PC-3 (cell line): Measurements from ENCODE around the gene KCNQ5. TPM values are rescaled to one million over a fixed set of nuclear protein-coding genes. Genes with fewer than 3 reads are reported as not detected.
A peak's percentile ranks its signal among the peaks of the same experiment; 100 is the strongest.

Experiments
- ATAC-seq: fragments of 200-7000 bp; cut with Tn5 transposase; 2 replicates; pipeline ENCODE4 v1.9.1; 2020; ENCODE audit warnings: mild to moderate bottlenecking, moderate library complexity
- BruUV-seq: library from RNA; stranded (reverse); fragments of 400-500 nt; replicated peaks from 2 replicates; lab custom pipeline; 2021; lab: Mats Ljungman, UMichigan
- CTCF ChIA-PET: fragments of 300-600 bp; sonication (Branson Sonifier 250); formaldehyde crosslinking; loops from one replicate; lab custom pipeline; 2022; ENCODE audit warnings: antibody characterized with exemption; lab: Charles Lee
- POLR2A ChIA-PET: fragments of 300-600 bp; sonication (Branson Sonifier 250); formaldehyde crosslinking; loops from one replicate; lab custom pipeline; 2022; ENCODE audit warnings: antibody characterized with exemption; ENCODE audit not compliant: unreplicated experiment; lab: Charles Lee
- DNase-seq: peaks from one replicate; pipeline ENCODE4 v3.0.0-alpha.2; 2015
- H2AFZ ChIP-seq: fragments of 300-600 bp; sonication (generic); 2 replicates; pipeline ENCODE4 v1.6.0; 2016; ENCODE audit warnings: antibody characterized with exemption, low read length
- H3F3A ChIP-seq: fragments of 300-600 bp; sonication (generic); one replicate; pipeline ENCODE4 v1.6.0; 2017; ENCODE audit warnings: antibody characterized with exemption, low read length, control low read depth, mild to moderate bottlenecking; ENCODE audit not compliant: unreplicated experiment
- H3K27ac ChIP-seq: fragments of 300-600 bp; sonication (generic); 2 replicates; pipeline ENCODE4 v1.5.1; 2016; ENCODE audit warnings: mild to moderate bottlenecking, low read length
- H3K27me3 ChIP-seq: fragments of 300-600 bp; sonication (generic); 2 replicates; pipeline ENCODE4 v1.6.1; 2016; ENCODE audit warnings: low read length, mixed read lengths
- H3K36me3 ChIP-seq: fragments of 300-600 bp; sonication (generic); 2 replicates; pipeline ENCODE4 v1.6.1; 2016; ENCODE audit warnings: low read depth, mixed run types, low read length, mixed read lengths
- H3K4me1 ChIP-seq: fragments of 300-600 bp; sonication (generic); 2 replicates; pipeline ENCODE4 v1.5.1; 2016; ENCODE audit warnings: low read length; ENCODE audit not compliant: insufficient read depth
- H3K4me2 ChIP-seq: fragments of 300-600 bp; sonication (generic); 2 replicates; pipeline ENCODE4 v1.6.0; 2016; ENCODE audit warnings: low read length
- H3K4me3 ChIP-seq: fragments of 300-600 bp; sonication (generic); 2 replicates; pipeline ENCODE4 v1.5.1; 2016; ENCODE audit warnings: mild to moderate bottlenecking, low read length, mixed read lengths
- H3K79me2 ChIP-seq: fragments of 300-600 bp; sonication (generic); 2 replicates; pipeline ENCODE4 v1.6.1; 2017; ENCODE audit warnings: low read length, mixed read lengths
- H3K9ac ChIP-seq: fragments of 300-600 bp; sonication (generic); 2 replicates; pipeline ENCODE4 v1.6.0; 2016; ENCODE audit warnings: mild to moderate bottlenecking, low read length
- H3K9me2 ChIP-seq: fragments of 300-600 bp; sonication (generic); replicated peaks from 2 replicates; pipeline ENCODE4 v1.6.1; 2016; ENCODE audit warnings: mixed run types, low read length, mixed read lengths
- H3K9me3 ChIP-seq: fragments of 300-600 bp; sonication (generic); 2 replicates; pipeline ENCODE4 v1.6.1; 2016; ENCODE audit warnings: low read length, mixed read lengths
- H4K20me1 ChIP-seq: fragments of 300-600 bp; sonication (generic); 2 replicates; pipeline ENCODE4 v1.6.1; 2016; ENCODE audit warnings: low read length, mixed read lengths
- CTCF ChIP-seq: fragments of 300-600 bp; sonication (generic); conservative IDR thresholded peaks from 2 replicates; pipeline ENCODE4 v1.5.1; 2017; ENCODE audit warnings: antibody characterized with exemption, low read depth, mild to moderate bottlenecking, low read length
- EZH2 ChIP-seq: fragments of 300-600 bp; sonication (generic); IDR thresholded peaks from one replicate; pipeline ENCODE4 v1.6.1; 2017; ENCODE audit warnings: antibody characterized with exemption, mild to moderate bottlenecking, low read length; ENCODE audit not compliant: unreplicated experiment
- EZH2phosphoT487 ChIP-seq: fragments of 300-600 bp; sonication (generic); IDR thresholded peaks from 2 replicates; pipeline ENCODE4 v1.6.1; 2018; ENCODE audit warnings: mild to moderate bottlenecking, antibody characterized with exemption, low read length, borderline replicate concordance
- intact Hi-C: fragments of 100-400 bp; cut with micrococcal nuclease; formaldehyde crosslinking; loops from 2 replicates; pipeline ENCODE4 v1.9.0; 2023
- total RNA-seq: library from RNA; depleted of rRNA; stranded (reverse); fragments of >200 nt; gene quantifications from 2 replicates; pipeline ENCODE4 v1.2.3, GENCODE V29; 2014

Gene KCNQ5
- total RNA-seq, 1 experiment from 2014 or later = not detected

- Histone ChIP-seq H4K20me1 (no peaks in the 10 kb centered on the region), H3K4me3 (peak overlapping the region; percentile 55), H3K9me2 (no peaks in the 10 kb centered on the region), H3K9me3 (no peaks in the 10 kb centered on the region), H3K79me2 (no peaks in the 10 kb centered on the region), H3K9ac (peak overlapping the region; percentile 63), H3K27ac (peak overlapping the region; percentile 91), H3K4me2 (peak overlapping the region; percentile 85), H3K27me3 (no peaks in the 10 kb centered on the region), H3K4me1 (peaks cover 48% of the 10 kb centered on the region), H2AFZ (no peak overlapping the region), H3F3A (peaks cover 5% of the 10 kb centered on the region), H3K36me3 (no peaks in the 10 kb centered on the region)
- BruUV-seq = TSS peak; percentile 91
- POLR2A ChIA-PET = interaction anchor here (0.6 kb wide), 2 partner anchors 97 to 718 kb away, joined by 3 to 4 read pairs; no protein-coding TSS in a partner anchor
- DNase-seq (peak; percentile 55), ATAC-seq (peak; percentile 46)
- CTCF ChIA-PET = no interaction called here
- TF ChIP-seq EZH2 (no peak), EZH2phosphoT487 (no peak), CTCF (no peak)
- intact Hi-C loops = no loop called here
Observed at GRCh38 chr6:72650081-72650745, 28.3 kb downstream of the KCNQ5 start.

GRCh38 chr6:72651174-72651573 is 29.3 kb downstream of the KCNQ5 start:
- H3K27ac ChIP-seq = peak overlapping the region; percentile 91
- intact Hi-C loops = no loop called here
- H3K36me3 ChIP-seq = no peaks in the 10 kb centered on the region
- H3K4me1 ChIP-seq = peaks cover 47% of the 10 kb centered on the region
- DNase-seq (peak; percentile 37), ATAC-seq (peak; percentile 9; the same call in 1 of the 2 replicates)
- H3K27me3 ChIP-seq = no peaks in the 10 kb centered on the region
- no peaks in the 10 kb centered on the region for H3K9me3 ChIP-seq
- no peaks in the 10 kb centered on the region for H3K9me2 ChIP-seq
- TF ChIP-seq CTCF = no peak
- no peak for TF ChIP-seq EZH2
- no peak for TF ChIP-seq EZH2phosphoT487
- H3K4me3 ChIP-seq = peak overlapping the region; percentile 55; the same call in 1 of the 2 replicates
- peak overlapping the region; percentile 85 for H3K4me2 ChIP-seq
- H3F3A ChIP-seq = peaks cover 5% of the 10 kb centered on the region
- no peak overlapping the region for H2AFZ ChIP-seq
- H4K20me1 ChIP-seq = no peaks in the 10 kb centered on the region
- H3K79me2 ChIP-seq = no peaks in the 10 kb centered on the region
- ChIA-PET POLR2A (no interaction called here), CTCF (no interaction called here)
- peak overlapping the region; percentile 63; the same call in 1 of the 2 replicates for H3K9ac ChIP-seq
- no TSS peak for BruUV-seq
